GM15510 (cell line): ENCODE measurements around the gene LMX1A.

Source experiments
- POLR2A ChIP-seq: IDR thresholded peaks from 3 replicates; pipeline ENCODE4 v1.6.1; 2011; ENCODE audit warnings: borderline replicate concordance; ENCODE audit not compliant: insufficient read length; ENCODE audit errors: extremely low read depth

Gene LMX1A

GRCh38 chr1:165317612-165318011 is 38.9 kb downstream of the LMX1A start:
- no peak for TF ChIP-seq POLR2A

- TF ChIP-seq POLR2A: no peak
These were observed 40.3 kb downstream of the LMX1A start for GRCh38 chr1:165316153-165316772.

- TF ChIP-seq POLR2A: no peak
These were observed 41.0 kb downstream of the LMX1A start for GRCh38 chr1:165315481-165315880.

DNA sequence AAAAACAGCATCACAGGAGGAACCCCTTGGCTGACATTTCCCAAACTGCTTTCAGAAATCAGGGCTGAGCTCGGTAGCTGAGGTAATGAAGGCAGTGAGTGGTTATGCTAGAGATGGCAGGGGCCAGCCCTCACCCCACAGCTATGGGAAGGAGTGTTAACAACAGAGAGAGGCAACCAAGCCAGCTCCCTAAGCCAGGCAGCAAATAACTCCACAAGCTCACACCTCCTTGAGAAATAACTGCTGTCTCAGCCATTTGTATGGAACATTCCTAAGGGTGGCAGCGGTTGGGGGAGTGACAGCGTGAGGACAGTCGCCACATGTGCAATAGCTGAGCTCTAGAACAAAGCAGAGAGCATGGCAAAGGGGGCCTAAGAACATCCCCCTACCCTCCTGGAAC is 42.6 kb downstream of the LMX1A start:
- TF ChIP-seq POLR2A: no peak

GRCh38 chr1:165312591-165312990 is 43.9 kb downstream of the LMX1A start:
- TF ChIP-seq POLR2A: no peak

GRCh38 chr1:165306543-165307434 is 49.7 kb downstream of the LMX1A start:
- no peak for TF ChIP-seq POLR2A

GRCh38 chr1:165303386-165303785 is 53.1 kb downstream of the LMX1A start:
- TF ChIP-seq POLR2A: no peak

DNA sequence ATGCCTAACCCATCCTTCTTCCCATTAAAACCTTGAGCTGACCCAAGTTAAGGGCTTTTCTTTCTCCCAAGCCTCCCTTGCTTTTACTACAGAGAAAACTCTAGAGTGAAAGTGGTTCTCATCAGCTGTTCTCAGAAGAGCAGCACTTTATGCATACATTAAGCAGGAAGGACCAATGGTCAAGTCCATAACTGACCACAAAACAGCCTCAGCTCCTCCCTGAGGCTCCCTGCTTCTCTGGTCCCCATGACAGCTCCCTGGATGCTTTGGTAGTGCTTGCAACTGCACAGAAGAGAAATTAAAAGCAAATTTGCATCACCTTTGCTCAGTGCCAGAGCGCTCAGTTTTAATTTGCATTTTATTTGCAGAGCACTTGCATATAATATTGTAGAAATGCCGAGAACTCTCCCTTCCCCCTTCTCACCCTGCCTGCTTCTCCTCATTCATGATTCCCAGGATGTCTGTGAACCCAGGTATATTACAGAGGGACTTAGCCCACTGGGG is 56.1 kb downstream of the LMX1A start:
- TF ChIP-seq POLR2A: no peak

GRCh38 chr1:165298203-165298820 is 58.2 kb downstream of the LMX1A start:
- TF ChIP-seq POLR2A: no peak

DNA sequence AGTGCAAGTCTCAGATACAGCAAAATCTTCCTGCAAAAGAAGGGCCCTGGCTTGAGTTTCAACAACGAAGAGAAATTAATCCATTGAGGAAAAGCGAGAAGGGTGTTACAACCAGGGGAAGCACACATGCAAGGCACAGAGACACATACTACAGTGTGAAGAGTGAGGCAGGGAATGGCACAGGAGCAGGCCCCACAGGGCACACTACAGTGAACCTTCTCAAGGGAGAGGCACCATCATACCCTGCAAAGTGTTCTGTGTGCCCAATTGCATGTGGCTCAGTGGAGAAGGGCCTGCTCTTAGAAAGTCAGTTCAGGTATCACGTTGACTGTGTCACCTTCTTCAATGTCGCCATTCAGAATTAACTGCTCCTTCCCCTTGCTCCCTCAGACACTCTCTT is 60.3 kb downstream of the LMX1A start:
- no peak for TF ChIP-seq POLR2A

DNA sequence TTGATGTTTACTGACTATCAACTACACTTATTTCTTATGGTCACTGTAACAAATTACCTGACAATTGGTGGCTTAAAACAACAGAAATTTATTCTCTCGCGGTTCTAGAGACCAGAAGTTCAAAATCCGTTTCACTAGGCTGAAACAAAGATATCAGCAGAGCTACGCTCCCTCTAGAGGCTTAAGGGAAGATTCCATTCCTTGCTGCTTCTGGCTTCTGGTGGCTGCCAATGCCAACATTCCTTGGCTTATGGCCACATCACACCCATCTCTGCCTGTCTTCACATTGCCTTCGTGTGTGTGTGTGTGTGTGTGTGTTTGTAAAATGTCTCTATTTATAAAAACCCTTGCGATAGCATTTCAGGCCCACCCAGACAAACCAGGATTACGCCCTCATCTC is 66.4 kb downstream of the LMX1A start:
- TF ChIP-seq POLR2A: no peak

GRCh38 chr1:165289556-165289955 is 67.0 kb downstream of the LMX1A start:
- no peak for TF ChIP-seq POLR2A

- no peak for TF ChIP-seq POLR2A
These were observed 68.0 kb downstream of the LMX1A start for GRCh38 chr1:165288350-165289120.

DNA sequence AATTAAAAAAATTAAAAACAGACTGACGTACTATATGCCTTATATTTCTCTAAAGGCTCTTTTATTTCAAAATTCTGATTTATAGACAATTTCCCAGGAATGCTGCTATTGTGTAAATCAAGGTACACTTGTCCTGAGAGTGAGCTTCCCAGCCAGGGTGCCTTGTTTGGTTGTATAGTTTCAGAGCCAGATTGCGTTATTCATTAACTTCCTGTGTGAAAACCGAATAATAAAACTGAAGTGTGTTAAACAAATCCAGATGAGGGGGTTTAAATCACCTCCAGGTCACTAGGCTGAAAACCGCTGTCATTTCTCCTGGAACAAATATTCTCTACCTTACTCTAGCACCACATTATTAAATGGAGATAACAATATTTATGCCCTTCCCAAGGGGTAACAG is 68.7 kb downstream of the LMX1A start:
- TF ChIP-seq POLR2A: no peak

DNA sequence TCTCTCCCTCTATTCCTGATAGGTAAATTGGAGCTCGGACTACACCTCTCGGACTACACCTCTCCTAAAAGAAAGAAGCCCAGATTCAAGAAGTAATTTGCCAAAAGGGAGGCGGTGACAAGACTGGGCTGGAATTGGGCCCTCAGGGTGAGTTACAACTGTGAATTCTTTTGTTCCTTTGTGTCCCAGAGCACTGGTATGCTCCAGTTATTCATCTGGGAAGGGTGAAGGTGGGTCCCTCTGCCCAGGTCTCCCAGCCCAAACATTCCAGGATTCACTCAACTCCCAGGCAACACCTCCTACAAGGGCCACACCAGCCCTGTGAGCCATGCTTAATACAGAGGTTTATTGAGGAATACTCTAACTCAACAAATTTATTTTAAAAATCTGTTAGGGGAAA is 69.2 kb downstream of the LMX1A start:
- no peak for TF ChIP-seq POLR2A
